Measurements from ENCODE around the gene USP40.
"Not testable (repeated sequence)": the region's sequence is repeated elsewhere in the genome, so short reads cannot be mapped to it uniquely, and the experiment has no call there.

DNA sequence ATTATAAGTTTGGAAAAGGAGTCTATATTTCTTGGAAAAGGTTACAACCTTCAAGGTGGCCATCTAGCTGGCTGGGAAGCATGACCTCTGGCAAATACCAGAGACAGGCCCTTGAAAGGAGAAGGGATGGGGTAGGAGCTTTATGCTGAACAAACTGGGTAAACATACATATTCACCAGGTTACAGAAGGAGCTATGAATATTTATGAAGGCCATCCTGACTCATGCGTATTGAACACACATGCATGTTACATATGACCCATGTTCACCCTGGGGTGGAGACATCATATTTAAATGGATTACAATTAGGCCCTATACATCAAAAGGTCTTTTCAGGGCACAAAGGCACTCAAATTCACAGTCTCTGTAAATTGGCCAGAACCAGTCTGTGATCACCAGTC lies 26.1 kb upstream of the USP40 start:
- TF ChIP-seq, protein P1, sequence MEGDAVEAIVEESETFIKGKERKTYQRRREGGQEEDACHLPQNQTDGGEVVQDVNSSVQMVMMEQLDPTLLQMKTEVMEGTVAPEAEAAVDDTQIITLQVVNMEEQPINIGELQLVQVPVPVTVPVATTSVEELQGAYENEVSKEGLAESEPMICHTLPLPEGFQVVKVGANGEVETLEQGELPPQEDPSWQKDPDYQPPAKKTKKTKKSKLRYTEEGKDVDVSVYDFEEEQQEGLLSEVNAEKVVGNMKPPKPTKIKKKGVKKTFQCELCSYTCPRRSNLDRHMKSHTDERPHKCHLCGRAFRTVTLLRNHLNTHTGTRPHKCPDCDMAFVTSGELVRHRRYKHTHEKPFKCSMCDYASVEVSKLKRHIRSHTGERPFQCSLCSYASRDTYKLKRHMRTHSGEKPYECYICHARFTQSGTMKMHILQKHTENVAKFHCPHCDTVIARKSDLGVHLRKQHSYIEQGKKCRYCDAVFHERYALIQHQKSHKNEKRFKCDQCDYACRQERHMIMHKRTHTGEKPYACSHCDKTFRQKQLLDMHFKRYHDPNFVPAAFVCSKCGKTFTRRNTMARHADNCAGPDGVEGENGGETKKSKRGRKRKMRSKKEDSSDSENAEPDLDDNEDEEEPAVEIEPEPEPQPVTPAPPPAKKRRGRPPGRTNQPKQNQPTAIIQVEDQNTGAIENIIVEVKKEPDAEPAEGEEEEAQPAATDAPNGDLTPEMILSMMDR (IDR thresholded peaks at IDR 0.05) = not testable (repeated sequence)
- not testable (repeated sequence) for TF ChIP-seq EZH2 (IDR thresholded peaks at IDR 0.05; ENCODE audit: borderline replicate concordance, insufficient read depth, low read depth, low read length, poor library complexity, severe bottlenecking)

All from B cell (primary cell).